Measurements from ENCODE around the gene MRPS27. TPM values are rescaled to one million over a fixed set of nuclear protein-coding genes. Genes with fewer than 3 reads are reported as not detected.

Gene MRPS27
- total and polyA plus RNA-seq, 4 donors, result 17.6 to 38.7 (median 34.9) TPM

GRCh38 chr5:72234868-72235267 lies 85.2 kb downstream of the MRPS27 start:
- no peak overlapping the region for H3K4me3 ChIP-seq (ENCODE audit: low read depth in 1 of 3, low read length in 3 of 3)
- WGBS, result 99% methylated on average over 1 of the region's 1 CpG
- H3K27ac ChIP-seq (ENCODE audit: low read depth in 1 of 2, low read length in 2 of 2), result no peak overlapping the region
- H3K9ac ChIP-seq (ENCODE audit: low read depth in 1 of 2, low read length in 2 of 2), result no peak overlapping the region
- H3K36me3 ChIP-seq (ENCODE audit: control insufficient read depth in 4 of 4, insufficient read depth in 3 of 4, low read depth in 1 of 4, low read length in 3 of 4), result peaks cover 1 to 25% (median 7%) of the 10 kb centered on the region in 4 donors
- TF ChIP-seq FOXA2 (IDR thresholded peaks at IDR 0.05), result no peak
- TF ChIP-seq MAX (IDR thresholded peaks at IDR 0.05), result no peak
- no peak for TF ChIP-seq GABPA (IDR thresholded peaks at IDR 0.05 in 1 of 2, conservative IDR thresholded peaks at IDR 0.05 in 1 of 2)
- DNase-seq (ENCODE audit: low spot score), result no peak
- no peaks in the 10 kb centered on the region for H3K27me3 ChIP-seq (ENCODE audit: control insufficient read depth in 4 of 4, insufficient read depth in 4 of 4, low read length in 3 of 4)
- H3K9me3 ChIP-seq (ENCODE audit: control insufficient read depth in 4 of 4, low read length in 3 of 4), result no peaks in the 10 kb centered on the region
- no peaks in the 10 kb centered on the region for H3K4me1 ChIP-seq (ENCODE audit: control insufficient read depth in 4 of 4, insufficient read depth in 4 of 4, low read length in 3 of 4)

DNA sequence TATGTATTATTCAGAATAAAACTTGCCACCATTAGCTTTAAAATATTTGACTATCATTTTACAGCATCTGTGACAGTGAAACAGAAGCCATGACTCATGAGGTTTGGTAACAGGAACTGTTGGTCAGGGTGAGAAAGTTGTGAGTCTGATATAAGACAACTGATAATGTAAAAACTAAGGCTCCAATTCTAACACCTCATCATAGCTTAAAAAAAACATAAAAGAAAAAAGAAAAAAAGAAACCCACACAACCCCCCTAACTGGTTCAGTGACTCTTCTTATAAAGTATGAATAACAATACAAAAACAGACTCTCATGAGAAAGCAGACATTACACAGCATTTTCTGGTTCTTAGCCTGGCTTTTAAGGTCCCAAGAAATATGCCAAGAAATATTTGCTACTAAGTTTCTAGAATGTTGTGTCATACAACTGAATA lies 85.8 kb downstream of the MRPS27 start:
- peaks cover 1 to 25% (median 7%) of the 10 kb centered on the region in 4 donors for H3K36me3 ChIP-seq (ENCODE audit: control insufficient read depth in 4 of 4, insufficient read depth in 3 of 4, low read depth in 1 of 4, low read length in 3 of 4)
- no peak overlapping the region for H3K27ac ChIP-seq (ENCODE audit: low read depth in 1 of 2, low read length in 2 of 2)
- TF ChIP-seq RAD21 (IDR thresholded peaks at IDR 0.05) (no peak), MAX (IDR thresholded peaks at IDR 0.05) (no peak), JUND (IDR thresholded peaks at IDR 0.05) (no peak), FOXA1 (IDR thresholded peaks at IDR 0.05) (no peak)
- TF ChIP-seq, protein P1, sequence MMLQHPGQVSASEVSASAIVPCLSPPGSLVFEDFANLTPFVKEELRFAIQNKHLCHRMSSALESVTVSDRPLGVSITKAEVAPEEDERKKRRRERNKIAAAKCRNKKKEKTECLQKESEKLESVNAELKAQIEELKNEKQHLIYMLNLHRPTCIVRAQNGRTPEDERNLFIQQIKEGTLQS (IDR thresholded peaks at IDR 0.05), result no peak
- no peaks in the 10 kb centered on the region for H3K27me3 ChIP-seq (ENCODE audit: control insufficient read depth in 4 of 4, insufficient read depth in 4 of 4, low read length in 3 of 4)
- no peak overlapping the region for H3K4me3 ChIP-seq (ENCODE audit: low read depth in 1 of 3, low read length in 3 of 3)
- DNase-seq (ENCODE audit: low spot score), result no peak
- no peaks in the 10 kb centered on the region for H3K9me3 ChIP-seq (ENCODE audit: control insufficient read depth in 4 of 4, low read length in 3 of 4)
- no peak overlapping the region for H3K9ac ChIP-seq (ENCODE audit: low read depth in 1 of 2, low read length in 2 of 2)
- H3K4me1 ChIP-seq (ENCODE audit: control insufficient read depth in 4 of 4, insufficient read depth in 4 of 4, low read length in 3 of 4), result no peaks in the 10 kb centered on the region

- TF ChIP-seq TAF1 (conservative IDR thresholded peaks at IDR 0.05) (no peak), HNF4A (conservative IDR thresholded peaks at IDR 0.05) (no peak), YY1 (IDR thresholded peaks at IDR 0.05) (no peak), SP1 (IDR thresholded peaks at IDR 0.05) (no peak), ZBTB33 (IDR thresholded peaks at IDR 0.05) (no peak), HNF4G (IDR thresholded peaks at IDR 0.05) (no peak), FOXA1 (IDR thresholded peaks at IDR 0.05) (no peak), MAX (IDR thresholded peaks at IDR 0.05) (no peak), FOXA2 (IDR thresholded peaks at IDR 0.05) (no peak)
- TF ChIP-seq, protein P2, sequence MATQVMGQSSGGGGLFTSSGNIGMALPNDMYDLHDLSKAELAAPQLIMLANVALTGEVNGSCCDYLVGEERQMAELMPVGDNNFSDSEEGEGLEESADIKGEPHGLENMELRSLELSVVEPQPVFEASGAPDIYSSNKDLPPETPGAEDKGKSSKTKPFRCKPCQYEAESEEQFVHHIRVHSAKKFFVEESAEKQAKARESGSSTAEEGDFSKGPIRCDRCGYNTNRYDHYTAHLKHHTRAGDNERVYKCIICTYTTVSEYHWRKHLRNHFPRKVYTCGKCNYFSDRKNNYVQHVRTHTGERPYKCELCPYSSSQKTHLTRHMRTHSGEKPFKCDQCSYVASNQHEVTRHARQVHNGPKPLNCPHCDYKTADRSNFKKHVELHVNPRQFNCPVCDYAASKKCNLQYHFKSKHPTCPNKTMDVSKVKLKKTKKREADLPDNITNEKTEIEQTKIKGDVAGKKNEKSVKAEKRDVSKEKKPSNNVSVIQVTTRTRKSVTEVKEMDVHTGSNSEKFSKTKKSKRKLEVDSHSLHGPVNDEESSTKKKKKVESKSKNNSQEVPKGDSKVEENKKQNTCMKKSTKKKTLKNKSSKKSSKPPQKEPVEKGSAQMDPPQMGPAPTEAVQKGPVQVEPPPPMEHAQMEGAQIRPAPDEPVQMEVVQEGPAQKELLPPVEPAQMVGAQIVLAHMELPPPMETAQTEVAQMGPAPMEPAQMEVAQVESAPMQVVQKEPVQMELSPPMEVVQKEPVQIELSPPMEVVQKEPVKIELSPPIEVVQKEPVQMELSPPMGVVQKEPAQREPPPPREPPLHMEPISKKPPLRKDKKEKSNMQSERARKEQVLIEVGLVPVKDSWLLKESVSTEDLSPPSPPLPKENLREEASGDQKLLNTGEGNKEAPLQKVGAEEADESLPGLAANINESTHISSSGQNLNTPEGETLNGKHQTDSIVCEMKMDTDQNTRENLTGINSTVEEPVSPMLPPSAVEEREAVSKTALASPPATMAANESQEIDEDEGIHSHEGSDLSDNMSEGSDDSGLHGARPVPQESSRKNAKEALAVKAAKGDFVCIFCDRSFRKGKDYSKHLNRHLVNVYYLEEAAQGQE (IDR thresholded peaks at IDR 0.05), result no peak
- Histone ChIP-seq H3K4me1 (ENCODE audit: control insufficient read depth in 4 of 4, insufficient read depth in 4 of 4, low read length in 3 of 4) (no peaks in the 10 kb centered on the region), H3K36me3 (ENCODE audit: control insufficient read depth in 4 of 4, insufficient read depth in 3 of 4, low read depth in 1 of 4, low read length in 3 of 4) (peaks cover 1 to 25% (median 7%) of the 10 kb centered on the region in 4 donors), H3K27ac (ENCODE audit: low read depth in 1 of 2, low read length in 2 of 2) (no peak overlapping the region), H3K9ac (ENCODE audit: low read depth in 1 of 2, low read length in 2 of 2) (no peak overlapping the region), H3K4me3 (ENCODE audit: low read depth in 1 of 3, low read length in 3 of 3) (no peak overlapping the region), H3K9me3 (ENCODE audit: control insufficient read depth in 4 of 4, low read length in 3 of 4) (no peaks in the 10 kb centered on the region), H3K27me3 (ENCODE audit: control insufficient read depth in 4 of 4, insufficient read depth in 4 of 4, low read length in 3 of 4) (no peaks in the 10 kb centered on the region)
- no peak for DNase-seq (ENCODE audit: low spot score)
- WGBS, result 74% methylated on average over 1 of the region's 1 CpG
These were observed 86.2 kb downstream of the MRPS27 start for GRCh38 chr5:72233835-72234234.

All from liver (tissue), 9 donors.